ENCODE results near the gene FAM81B.

DNA sequence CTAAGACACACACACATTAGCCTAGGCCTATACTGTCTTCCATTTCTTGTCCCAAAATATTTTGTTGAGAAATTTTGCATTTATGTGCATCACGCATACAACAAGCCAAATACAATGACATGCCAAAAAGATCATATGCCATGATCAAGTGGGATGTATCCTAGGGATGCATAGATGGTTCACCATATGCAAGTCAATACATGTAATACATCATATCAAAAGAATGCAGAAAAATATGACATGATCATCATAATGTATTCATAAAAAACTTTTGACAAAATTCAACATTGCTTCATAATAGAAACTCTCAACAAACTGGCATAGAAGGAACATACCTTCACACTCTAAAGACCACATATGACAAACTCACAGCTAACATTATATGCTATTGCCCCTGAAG, 5.8 kb upstream of the FAM81B start:
- TF ChIP-seq, protein P1, sequence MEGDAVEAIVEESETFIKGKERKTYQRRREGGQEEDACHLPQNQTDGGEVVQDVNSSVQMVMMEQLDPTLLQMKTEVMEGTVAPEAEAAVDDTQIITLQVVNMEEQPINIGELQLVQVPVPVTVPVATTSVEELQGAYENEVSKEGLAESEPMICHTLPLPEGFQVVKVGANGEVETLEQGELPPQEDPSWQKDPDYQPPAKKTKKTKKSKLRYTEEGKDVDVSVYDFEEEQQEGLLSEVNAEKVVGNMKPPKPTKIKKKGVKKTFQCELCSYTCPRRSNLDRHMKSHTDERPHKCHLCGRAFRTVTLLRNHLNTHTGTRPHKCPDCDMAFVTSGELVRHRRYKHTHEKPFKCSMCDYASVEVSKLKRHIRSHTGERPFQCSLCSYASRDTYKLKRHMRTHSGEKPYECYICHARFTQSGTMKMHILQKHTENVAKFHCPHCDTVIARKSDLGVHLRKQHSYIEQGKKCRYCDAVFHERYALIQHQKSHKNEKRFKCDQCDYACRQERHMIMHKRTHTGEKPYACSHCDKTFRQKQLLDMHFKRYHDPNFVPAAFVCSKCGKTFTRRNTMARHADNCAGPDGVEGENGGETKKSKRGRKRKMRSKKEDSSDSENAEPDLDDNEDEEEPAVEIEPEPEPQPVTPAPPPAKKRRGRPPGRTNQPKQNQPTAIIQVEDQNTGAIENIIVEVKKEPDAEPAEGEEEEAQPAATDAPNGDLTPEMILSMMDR (IDR thresholded peaks at IDR 0.05) = no peak
- TF ChIP-seq POLR2A (IDR thresholded peaks at IDR 0.05) (no peak), POLR2AphosphoS5 (IDR thresholded peaks at IDR 0.05) (no peak), EP300 (IDR thresholded peaks at IDR 0.05) (no peak)
